Ascending aorta (tissue), 2 donors: Measurements from ENCODE around the gene TRIM62. TPM values are rescaled to one million over a fixed set of nuclear protein-coding genes. Genes with fewer than 3 reads are reported as not detected.

ENCODE experiments used
- DNase-seq, 2 donors: peaks; one replicate each; pipeline ENCODE4 v3.0.0-alpha.2; 2019; ENCODE audit warnings: low spot score in 2 of 2
- H3K27ac ChIP-seq, 2 donors: fragments of 200-600 bp; sonication (generic); one replicate each; pipeline ENCODE4 v1.5.1; 2016 to 2017; ENCODE audit warnings: mild to moderate bottlenecking in 1 of 2
- H3K27me3 ChIP-seq: fragments of 200-600 bp; sonication (generic); one replicate; pipeline ENCODE4 v1.5.1; 2017
- H3K36me3 ChIP-seq, 2 donors: fragments of 200-600 bp; sonication (generic); one replicate each; pipeline ENCODE4 v1.5.1; 2016
- H3K4me1 ChIP-seq, 2 donors: fragments of 200-600 bp; sonication (generic); one replicate each; pipeline ENCODE4 v1.5.1; 2016 to 2017; ENCODE audit warnings: mild to moderate bottlenecking in 1 of 2
- H3K4me3 ChIP-seq, 2 donors: fragments of 200-600 bp; sonication (generic); one replicate each; pipeline ENCODE4 v1.5.1; 2016 to 2017; ENCODE audit warnings: mild to moderate bottlenecking in 1 of 2
- H3K9me3 ChIP-seq, 2 donors: fragments of 200-600 bp; sonication (generic); one replicate each; pipeline ENCODE4 v1.5.1; 2016
- intact Hi-C: fragments of 100-400 bp; cut with DNase I; formaldehyde crosslinking; loops from one replicate; pipeline ENCODE4 v1.15.1; 2023
- total RNA-seq: library from RNA; depleted of rRNA; stranded (reverse); fragments of >200 nt; gene quantifications from one replicate; pipeline ENCODE4 v1.1.0, GENCODE V29; 2016
- TF ChIP-seq, protein P1 (sequence below), 3 experiments: fragments of 200-600 bp in 2 of 3; fragments of 450-650 bp in 1 of 3; sonication (generic) in 2 of 3; IDR thresholded peaks; one replicate each; pipeline ENCODE4 v1.5.1; 2016 to 2019; ENCODE audit warnings: antibody characterized with exemption in 3 of 3, mild to moderate bottlenecking in 1 of 3, moderate library complexity in 1 of 3

Gene TRIM62
- total RNA-seq, 1 donor from 2014 or later: 18.1 TPM

DNA sequence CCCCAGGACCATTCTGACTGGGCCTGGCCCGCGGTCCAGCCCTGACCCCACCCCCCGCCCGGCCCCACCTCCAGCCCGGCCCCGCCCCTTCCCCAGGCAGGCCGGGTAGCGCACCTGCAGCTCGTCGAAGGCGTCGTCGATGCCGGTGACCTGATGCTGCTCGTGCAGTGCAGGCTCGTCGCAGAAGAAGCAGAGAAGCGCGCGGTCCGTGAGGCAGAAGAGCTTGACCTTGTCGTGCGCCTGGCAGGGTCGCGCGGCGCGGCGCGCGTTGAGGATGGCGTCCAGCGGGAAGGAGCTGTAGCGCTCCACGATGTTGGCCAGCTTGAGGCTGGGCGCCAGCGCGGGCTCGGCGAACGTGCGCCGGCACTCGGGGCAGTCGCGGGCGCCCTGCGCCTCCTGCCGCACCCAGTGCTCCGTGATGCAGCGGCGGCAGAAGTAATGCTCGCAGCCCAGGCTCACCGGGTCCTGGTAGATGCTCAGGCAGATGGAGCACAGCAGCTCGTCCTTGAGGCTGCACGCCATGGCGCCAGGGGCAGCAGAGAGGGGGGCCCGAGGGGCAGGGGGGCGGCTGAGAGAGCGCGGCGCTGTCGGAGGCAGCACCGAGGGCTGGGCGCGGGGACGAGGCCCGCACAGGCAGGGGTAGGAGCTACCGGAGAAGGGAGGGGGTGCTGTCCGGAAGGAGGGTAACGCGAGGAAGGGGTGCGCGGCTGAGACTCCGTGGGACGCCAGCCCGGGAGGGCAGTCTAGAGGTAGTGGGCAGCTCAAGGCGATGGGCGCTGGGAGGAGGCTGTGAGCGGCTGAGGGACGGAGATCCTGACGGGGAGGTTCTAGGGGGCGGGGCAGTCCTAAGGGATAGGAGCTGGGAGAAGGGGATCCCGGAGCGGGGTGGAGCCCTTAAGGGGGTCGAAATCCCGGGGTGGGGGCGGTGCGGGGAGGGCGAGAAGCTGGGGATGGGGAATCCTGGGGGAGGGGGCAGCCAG lies 642 bp downstream of the TRIM62 start:
- DNase-seq: peak; percentile 65 to 76
- peak overlapping the region; percentile 82 to 92 for H3K27ac ChIP-seq
- H3K4me3 ChIP-seq: peak overlapping the region; percentile 79 to 87
- no peaks in the 10 kb centered on the region for H3K27me3 ChIP-seq
- no peaks in the 10 kb centered on the region for H3K9me3 ChIP-seq
- TF ChIP-seq, protein P1, sequence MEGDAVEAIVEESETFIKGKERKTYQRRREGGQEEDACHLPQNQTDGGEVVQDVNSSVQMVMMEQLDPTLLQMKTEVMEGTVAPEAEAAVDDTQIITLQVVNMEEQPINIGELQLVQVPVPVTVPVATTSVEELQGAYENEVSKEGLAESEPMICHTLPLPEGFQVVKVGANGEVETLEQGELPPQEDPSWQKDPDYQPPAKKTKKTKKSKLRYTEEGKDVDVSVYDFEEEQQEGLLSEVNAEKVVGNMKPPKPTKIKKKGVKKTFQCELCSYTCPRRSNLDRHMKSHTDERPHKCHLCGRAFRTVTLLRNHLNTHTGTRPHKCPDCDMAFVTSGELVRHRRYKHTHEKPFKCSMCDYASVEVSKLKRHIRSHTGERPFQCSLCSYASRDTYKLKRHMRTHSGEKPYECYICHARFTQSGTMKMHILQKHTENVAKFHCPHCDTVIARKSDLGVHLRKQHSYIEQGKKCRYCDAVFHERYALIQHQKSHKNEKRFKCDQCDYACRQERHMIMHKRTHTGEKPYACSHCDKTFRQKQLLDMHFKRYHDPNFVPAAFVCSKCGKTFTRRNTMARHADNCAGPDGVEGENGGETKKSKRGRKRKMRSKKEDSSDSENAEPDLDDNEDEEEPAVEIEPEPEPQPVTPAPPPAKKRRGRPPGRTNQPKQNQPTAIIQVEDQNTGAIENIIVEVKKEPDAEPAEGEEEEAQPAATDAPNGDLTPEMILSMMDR (IDR thresholded peaks at IDR 0.05): peak in 1 of 3 experiments; percentile 6
- intact Hi-C loops: loop anchor here (2.0 to 5.0 kb wide), 4 partner anchors 76 to 364 kb away; partner anchors contain the start of genes S100PBP, YARS1, ZNF362 and ZSCAN20
- H3K36me3 ChIP-seq: no peaks in the 10 kb centered on the region
- H3K4me1 ChIP-seq: peaks cover 0 to 12% of the 10 kb centered on the region in 2 donors

DNA sequence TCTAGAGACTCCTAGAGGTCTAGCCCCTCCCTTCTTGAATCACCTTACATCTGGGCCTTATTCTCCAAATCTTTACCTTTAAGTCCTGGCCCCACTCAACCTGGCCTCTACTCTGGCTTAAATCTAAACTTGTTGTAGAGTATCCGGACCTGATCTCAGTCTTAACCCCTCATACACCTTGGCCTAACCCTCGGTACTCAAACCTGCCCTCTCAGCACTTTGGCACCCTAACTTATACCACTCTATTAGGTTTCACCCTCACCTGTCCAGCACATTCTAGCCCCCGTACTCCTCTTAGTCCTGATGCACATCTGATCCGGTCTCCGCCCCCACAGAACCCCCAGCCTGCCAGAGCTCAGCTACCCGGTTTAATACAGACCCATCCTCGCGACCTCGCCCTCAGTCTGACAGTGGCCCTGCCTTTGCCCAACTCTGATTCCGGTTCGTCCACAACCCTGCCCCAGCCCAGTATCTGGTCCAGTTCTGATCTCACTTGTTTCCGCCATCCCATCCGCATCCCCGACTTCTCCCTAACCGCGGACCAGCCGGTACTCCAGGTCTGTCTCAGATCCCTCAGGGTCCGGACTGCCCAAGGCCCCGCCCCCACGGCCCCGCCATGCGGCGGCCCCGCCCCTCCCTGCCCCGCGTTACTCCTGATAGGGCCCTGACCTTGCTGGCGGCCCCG lies 1.5 kb downstream of the TRIM62 start:
- H3K9me3 ChIP-seq: no peaks in the 10 kb centered on the region
- H3K36me3 ChIP-seq: no peaks in the 10 kb centered on the region
- DNase-seq: peak in 1 of 2 donors; percentile 94
- H3K27ac ChIP-seq: peak overlapping the region; percentile 2 to 14
- intact Hi-C loops: loop anchor here (2.0 to 5.0 kb wide), 4 partner anchors 77 to 363 kb away; partner anchors contain the start of genes S100PBP, YARS1, ZNF362 and ZSCAN20
- peaks cover 0 to 12% of the 10 kb centered on the region in 2 donors for H3K4me1 ChIP-seq
- no peaks in the 10 kb centered on the region for H3K27me3 ChIP-seq
- TF ChIP-seq, protein P1 (IDR thresholded peaks at IDR 0.05): no peak
- peak overlapping the region; percentile 79 to 87 for H3K4me3 ChIP-seq

DNA sequence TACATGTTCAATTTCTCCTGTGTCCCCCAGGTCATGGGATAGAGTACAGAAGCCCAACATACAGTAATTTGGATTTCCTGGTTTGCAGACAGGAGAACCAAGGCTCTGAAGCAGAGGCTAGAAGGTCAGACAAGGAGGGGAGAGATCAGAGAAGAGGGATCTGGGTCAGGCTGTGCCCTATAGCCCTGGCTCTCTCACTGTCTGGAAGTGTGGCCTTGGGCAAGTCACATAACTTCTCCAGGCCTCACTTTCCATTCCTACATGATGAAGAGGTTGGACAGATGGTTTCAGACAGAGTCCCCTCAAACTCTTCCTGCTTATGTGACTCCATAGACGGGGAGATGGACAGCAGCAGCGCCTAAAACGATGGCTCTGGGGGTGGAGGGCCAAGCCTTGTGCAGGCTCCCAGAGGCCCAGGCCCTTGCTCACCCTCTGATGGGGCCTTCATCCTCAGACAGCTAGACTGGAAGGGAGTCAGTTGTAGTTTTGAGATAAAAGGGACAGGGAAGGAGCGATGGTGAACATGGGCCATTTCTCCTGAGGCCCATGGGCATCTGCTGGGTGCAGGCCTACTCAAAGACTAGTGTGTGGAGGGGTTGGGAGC lies 2.9 kb downstream of the TRIM62 start:
- intact Hi-C loops: no loop called here

DNA sequence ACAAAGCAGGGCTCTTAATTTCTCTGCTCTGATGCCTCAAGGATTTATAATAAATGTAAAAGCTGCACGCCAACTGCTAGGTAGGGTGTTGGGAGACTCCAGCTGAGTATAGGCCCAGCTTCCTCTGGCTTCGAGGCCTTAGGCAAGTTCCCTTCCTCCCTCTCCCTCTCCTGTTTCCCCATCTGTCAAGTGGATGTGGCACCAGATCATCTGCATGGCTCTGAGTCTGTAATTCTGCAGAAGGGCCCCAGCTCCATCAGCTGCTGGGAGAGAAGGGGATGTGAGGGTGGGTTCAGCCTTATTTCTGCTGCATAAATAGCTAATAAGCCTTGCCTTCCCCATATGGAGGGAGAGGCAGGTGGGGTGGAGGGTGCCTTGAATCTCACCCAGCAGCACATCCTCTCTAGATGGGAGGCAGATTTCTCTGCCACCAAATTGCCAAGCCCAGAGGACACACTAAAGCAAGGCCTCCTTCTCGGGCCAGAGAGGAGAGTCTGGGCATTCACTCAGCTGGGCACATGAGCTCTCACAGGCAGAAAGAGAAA lies 3.8 kb downstream of the TRIM62 start:
- no peaks in the 10 kb centered on the region for H3K36me3 ChIP-seq
- DNase-seq: peak in 1 of 2 donors; percentile 51
- no peak overlapping the region for H3K27ac ChIP-seq
- peaks cover 0 to 12% of the 10 kb centered on the region in 2 donors for H3K4me1 ChIP-seq
- H3K27me3 ChIP-seq: no peaks in the 10 kb centered on the region
- intact Hi-C loops: no loop called here
- no peaks in the 10 kb centered on the region for H3K9me3 ChIP-seq
- no peak overlapping the region for H3K4me3 ChIP-seq
- TF ChIP-seq, protein P1 (IDR thresholded peaks at IDR 0.05): no peak

More for the DNA sequence above, 2.9 kb downstream of the TRIM62 start:
- TF ChIP-seq, protein P1 (IDR thresholded peaks at IDR 0.05): no peak
- H3K36me3 ChIP-seq: no peaks in the 10 kb centered on the region
- peaks cover 0 to 12% of the 10 kb centered on the region in 2 donors for H3K4me1 ChIP-seq
- no peaks in the 10 kb centered on the region for H3K9me3 ChIP-seq
- no peaks in the 10 kb centered on the region for H3K27me3 ChIP-seq
- no peak overlapping the region for H3K4me3 ChIP-seq
- DNase-seq: peak in 1 of 2 donors; percentile 31
- no peak overlapping the region for H3K27ac ChIP-seq

DNA sequence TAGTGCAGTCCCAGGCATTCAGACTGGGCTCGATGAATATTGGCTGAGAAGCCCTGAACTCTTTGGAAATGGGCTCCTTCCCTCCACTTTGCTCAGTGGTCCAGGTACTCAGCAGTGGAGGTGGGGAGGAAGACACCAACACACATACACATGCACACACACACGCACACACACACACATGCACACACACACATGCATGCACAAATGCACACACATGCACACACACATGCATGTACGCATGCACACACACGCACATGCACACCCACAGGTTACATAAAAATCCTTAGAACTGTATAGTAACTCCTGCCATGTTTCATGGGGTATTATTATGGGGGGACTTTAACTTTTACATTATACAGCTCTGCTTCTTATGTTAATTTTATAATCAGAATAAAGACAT lies 5.0 kb downstream of the TRIM62 start:
- no peaks in the 10 kb centered on the region for H3K27me3 ChIP-seq
- H3K36me3 ChIP-seq: no peaks in the 10 kb centered on the region
- H3K4me1 ChIP-seq: peaks cover 0 to 10% of the 10 kb centered on the region in 2 donors
- no peak overlapping the region for H3K4me3 ChIP-seq
- TF ChIP-seq, protein P1 (IDR thresholded peaks at IDR 0.05): no peak
- no peaks in the 10 kb centered on the region for H3K9me3 ChIP-seq
- H3K27ac ChIP-seq: no peak overlapping the region
- DNase-seq: no peak
- intact Hi-C loops: no loop called here
